MCF 10A (cell line): ENCODE results near the gene MRPL28. TPM values are rescaled to one million over a fixed set of nuclear protein-coding genes. Genes with fewer than 3 reads are reported as not detected.

Experiments used
- BruUV-seq: library from RNA; stranded (reverse); fragments of 400-500 nt; replicated peaks from 2 replicates; lab custom pipeline; 2021; lab: Mats Ljungman, UMichigan
- CTCF ChIA-PET: fragments of 300-600 bp; sonication (Branson Sonifier 250); formaldehyde crosslinking; extraction: SDS; loops from one replicate; lab custom pipeline; 2021; ENCODE audit warnings: antibody characterized with exemption, inconsistent platforms; lab: Yijun Ruan, JAX
- POLR2A ChIA-PET: fragments of 300-600, 350-650 bp; sonication (Branson Sonifier 250); formaldehyde crosslinking; extraction: SDS; loops from one replicate; lab custom pipeline; 2020; ENCODE audit warnings: antibody characterized with exemption, inconsistent platforms; lab: Yijun Ruan, JAX
- DNase-seq: peaks from one replicate; pipeline ENCODE4 v3.0.0-alpha.2; 2018; ENCODE audit not compliant: unreplicated experiment
- H3K27ac Mint-ChIP-seq: one replicate; pipeline ENCODE4 v1.8.0; 2022; ENCODE audit warnings: mild to moderate bottlenecking, low read depth, mixed read lengths; ENCODE audit not compliant: unreplicated experiment
- H3K27me3 Mint-ChIP-seq: one replicate; pipeline ENCODE4 v1.8.0; 2022; ENCODE audit warnings: mixed read lengths; ENCODE audit not compliant: insufficient read depth, unreplicated experiment
- H3K36me3 Mint-ChIP-seq: one replicate; pipeline ENCODE4 v1.8.0; 2022; ENCODE audit warnings: mild to moderate bottlenecking, moderate library complexity, mixed read lengths; ENCODE audit not compliant: insufficient read depth, unreplicated experiment
- H3K4me1 Mint-ChIP-seq: one replicate; pipeline ENCODE4 v1.8.0; 2022; ENCODE audit warnings: mixed read lengths; ENCODE audit not compliant: insufficient read depth, unreplicated experiment
- H3K4me3 Mint-ChIP-seq: one replicate; pipeline ENCODE4 v1.8.0; 2022; ENCODE audit warnings: mild to moderate bottlenecking, moderate library complexity, mixed read lengths; ENCODE audit not compliant: unreplicated experiment
- H3K9me3 Mint-ChIP-seq: one replicate; pipeline ENCODE4 v1.8.0; 2022; ENCODE audit warnings: mixed read lengths; ENCODE audit not compliant: unreplicated experiment
- intact Hi-C: fragments of 100-400 bp; cut with micrococcal nuclease; formaldehyde crosslinking; loops from 2 replicates; pipeline ENCODE4 v1.14.1; 2022
- total RNA-seq: library from RNA; stranded (reverse); gene quantifications from 2 replicates; pipeline ENCODE4 v1.2.3, GENCODE V29; 2022
- TF ChIP-seq, protein P1 (sequence below): fragments of 200-600 bp; IDR thresholded peaks from one replicate; pipeline ENCODE4 v1.8.0; 2022; ENCODE audit warnings: antibody characterized with exemption, mild to moderate bottlenecking; ENCODE audit not compliant: unreplicated experiment

Gene MRPL28
- total RNA-seq, 1 experiment from 2014 or later = 105 TPM

DNA sequence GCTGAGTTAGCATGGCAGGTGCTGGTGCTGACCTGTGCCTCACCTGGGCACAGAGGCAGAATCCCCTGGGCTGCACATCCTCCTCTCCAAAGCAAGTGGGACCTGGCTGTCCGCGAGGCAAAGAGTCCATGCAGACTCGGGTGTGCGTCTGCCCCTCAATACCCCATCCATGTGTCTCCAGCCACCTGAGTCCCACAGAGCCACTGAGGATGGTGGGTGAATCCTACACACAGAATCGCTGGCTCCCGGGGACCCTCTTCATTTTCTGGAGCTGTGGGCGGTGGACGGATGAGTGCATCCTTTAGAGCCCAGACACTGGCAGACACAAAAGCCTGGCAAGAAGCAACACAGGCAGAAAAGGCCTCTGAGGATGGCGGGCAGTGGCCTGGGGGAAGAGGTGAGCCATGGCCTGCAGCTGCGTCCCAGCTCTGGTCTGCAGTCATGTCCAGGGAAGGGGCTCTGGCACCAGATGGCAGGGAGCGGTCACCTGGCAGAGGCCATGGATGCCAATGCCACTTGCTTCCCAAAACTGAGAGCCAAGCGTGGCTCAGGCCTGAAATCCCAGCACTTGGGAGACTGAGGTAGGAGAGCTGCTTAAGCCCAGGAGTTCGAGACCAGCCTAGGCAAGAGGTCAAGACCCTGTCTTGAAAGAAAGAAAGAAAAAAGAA is 47.7 kb downstream of the MRPL28 start:
- Mint-ChIP-seq H3K4me3 (no peak overlapping the region), H3K36me3 (peaks cover 14% of the 10 kb centered on the region), H3K27ac (peak overlapping the region; percentile 35), H3K4me1 (no peaks in the 10 kb centered on the region), H3K27me3 (no peaks in the 10 kb centered on the region), H3K9me3 (no peaks in the 10 kb centered on the region)
- POLR2A ChIA-PET = no interaction called here
- intact Hi-C loops = no loop called here
- no TSS peak for BruUV-seq
- CTCF ChIA-PET = interaction anchor here (0.6 kb wide), 1 partner anchor 203 kb away, joined by 3 read pairs; no protein-coding TSS in a partner anchor
- DNase-seq = no peak
- TF ChIP-seq, protein P1, sequence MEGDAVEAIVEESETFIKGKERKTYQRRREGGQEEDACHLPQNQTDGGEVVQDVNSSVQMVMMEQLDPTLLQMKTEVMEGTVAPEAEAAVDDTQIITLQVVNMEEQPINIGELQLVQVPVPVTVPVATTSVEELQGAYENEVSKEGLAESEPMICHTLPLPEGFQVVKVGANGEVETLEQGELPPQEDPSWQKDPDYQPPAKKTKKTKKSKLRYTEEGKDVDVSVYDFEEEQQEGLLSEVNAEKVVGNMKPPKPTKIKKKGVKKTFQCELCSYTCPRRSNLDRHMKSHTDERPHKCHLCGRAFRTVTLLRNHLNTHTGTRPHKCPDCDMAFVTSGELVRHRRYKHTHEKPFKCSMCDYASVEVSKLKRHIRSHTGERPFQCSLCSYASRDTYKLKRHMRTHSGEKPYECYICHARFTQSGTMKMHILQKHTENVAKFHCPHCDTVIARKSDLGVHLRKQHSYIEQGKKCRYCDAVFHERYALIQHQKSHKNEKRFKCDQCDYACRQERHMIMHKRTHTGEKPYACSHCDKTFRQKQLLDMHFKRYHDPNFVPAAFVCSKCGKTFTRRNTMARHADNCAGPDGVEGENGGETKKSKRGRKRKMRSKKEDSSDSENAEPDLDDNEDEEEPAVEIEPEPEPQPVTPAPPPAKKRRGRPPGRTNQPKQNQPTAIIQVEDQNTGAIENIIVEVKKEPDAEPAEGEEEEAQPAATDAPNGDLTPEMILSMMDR = no peak

DNA sequence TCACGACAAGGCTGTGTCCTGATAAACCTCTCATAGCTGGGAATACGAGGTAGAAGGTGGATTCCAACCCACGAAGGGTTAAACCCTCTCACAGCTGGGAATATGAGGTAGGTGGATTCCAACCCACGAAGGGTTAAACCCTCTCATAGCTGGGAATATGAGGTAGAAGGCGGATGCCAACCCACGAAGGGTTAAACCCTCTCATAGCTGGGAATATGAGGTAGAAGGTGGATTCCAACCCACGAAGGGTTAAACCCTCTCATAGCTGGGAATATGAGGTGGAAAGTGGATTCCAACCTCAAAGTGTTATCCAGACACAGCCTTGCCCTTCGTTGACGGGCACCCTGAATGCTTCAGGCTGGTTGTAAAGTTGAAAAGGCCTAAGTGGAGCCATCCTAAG is 48.8 kb downstream of the MRPL28 start:
- intact Hi-C loops = no loop called here
- no peak for DNase-seq
- H3K4me1 Mint-ChIP-seq = no peaks in the 10 kb centered on the region
- H3K27ac Mint-ChIP-seq = no peak overlapping the region
- CTCF ChIA-PET = no interaction called here
- POLR2A ChIA-PET = no interaction called here
- peaks cover 14% of the 10 kb centered on the region for H3K36me3 Mint-ChIP-seq
- H3K27me3 Mint-ChIP-seq = no peaks in the 10 kb centered on the region
- H3K9me3 Mint-ChIP-seq = no peaks in the 10 kb centered on the region
- H3K4me3 Mint-ChIP-seq = no peak overlapping the region
- BruUV-seq = no TSS peak
- TF ChIP-seq, protein P1 = no peak

DNA sequence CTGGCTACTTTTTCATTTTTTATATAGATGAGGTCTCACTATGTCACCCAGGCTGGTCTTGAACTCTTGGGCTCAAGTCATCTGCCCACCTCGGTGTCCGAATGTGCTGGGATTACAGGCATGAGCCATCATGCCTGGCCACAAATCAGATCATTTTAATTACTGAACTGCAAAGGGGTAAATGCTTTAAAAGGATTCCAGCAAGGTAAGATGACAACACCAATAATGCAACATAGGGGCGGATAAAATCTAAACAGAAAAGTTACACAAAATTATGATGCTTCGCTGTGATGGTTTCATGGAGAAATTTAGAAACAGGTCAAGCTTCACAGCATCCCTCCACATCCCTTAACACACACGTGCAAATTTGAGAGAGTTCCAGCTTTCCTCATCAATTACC is 50.1 kb downstream of the MRPL28 start:
- Mint-ChIP-seq H3K9me3 (no peaks in the 10 kb centered on the region), H3K4me3 (no peak overlapping the region), H3K4me1 (no peaks in the 10 kb centered on the region), H3K36me3 (peaks cover 14% of the 10 kb centered on the region), H3K27ac (no peak overlapping the region), H3K27me3 (no peaks in the 10 kb centered on the region)
- ChIA-PET CTCF (no interaction called here), POLR2A (interaction anchor here (0.9 kb wide), 1 partner anchor 17 kb away, joined by 3 read pairs; no protein-coding TSS in a partner anchor)
- no TSS peak for BruUV-seq
- TF ChIP-seq, protein P1 = no peak
- intact Hi-C loops = no loop called here
- no peak for DNase-seq

DNA sequence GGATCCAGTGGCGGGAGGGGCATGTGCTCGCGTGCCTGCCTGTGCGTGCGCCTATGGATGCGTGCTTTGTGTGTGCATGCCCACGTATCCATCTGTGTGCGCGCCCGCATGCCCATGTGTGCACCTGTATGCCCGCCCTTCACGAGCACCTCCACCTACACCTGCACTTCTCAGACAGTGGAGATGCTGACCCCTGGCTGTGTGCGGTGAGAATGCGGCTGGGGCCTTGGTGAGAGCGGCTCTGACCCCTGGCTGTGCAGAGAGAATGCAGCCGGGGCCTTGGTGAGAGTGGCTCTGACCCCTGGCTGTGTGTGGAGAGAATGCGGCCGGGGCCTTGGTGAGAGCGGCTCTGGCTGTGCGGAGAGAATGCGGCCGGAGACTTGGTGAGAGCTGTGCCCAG is 51.7 kb downstream of the MRPL28 start:
- intact Hi-C loops = no loop called here
- TF ChIP-seq, protein P1 = no peak
- BruUV-seq = no TSS peak
- ChIA-PET POLR2A (no interaction called here), CTCF (no interaction called here)
- Mint-ChIP-seq H3K36me3 (peaks cover 21% of the 10 kb centered on the region), H3K9me3 (no peaks in the 10 kb centered on the region), H3K27me3 (no peaks in the 10 kb centered on the region), H3K27ac (no peak overlapping the region), H3K4me3 (no peak overlapping the region), H3K4me1 (no peaks in the 10 kb centered on the region)
- DNase-seq = no peak
